NCI-H2107 treated with DMSO at 0.1 percent for 48 hours (cell line): ENCODE measurements around the gene ALK.
"Not testable (repeated sequence)": the region's sequence is repeated elsewhere in the genome, so short reads cannot be mapped to it uniquely, and the experiment has no call there.

ENCODE experiments used
- DNase-seq: peaks from one replicate; lab custom pipeline; 2025; ENCODE audit not compliant: unreplicated experiment; lab: John Stamatoyannopoulos, UW

Gene ALK

DNA sequence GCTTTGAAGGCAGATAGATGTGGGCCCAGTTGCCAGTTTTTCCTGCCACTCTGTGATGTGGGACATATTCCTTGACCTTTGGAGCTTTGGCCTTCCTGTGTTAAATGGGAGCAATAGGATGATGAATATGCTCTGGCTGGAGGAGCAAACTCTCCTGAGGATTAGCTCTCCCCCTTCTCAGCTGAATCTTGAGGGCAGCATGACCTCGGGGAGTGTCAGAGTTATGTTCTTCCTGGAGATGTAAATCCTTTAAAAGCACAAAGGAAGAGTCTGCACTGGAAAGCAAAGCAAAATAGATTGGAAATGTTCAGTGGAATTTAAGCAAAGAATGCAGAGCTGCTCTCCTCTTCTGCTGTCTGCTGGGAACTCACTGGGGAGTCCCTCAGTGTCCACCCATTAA, 160.1 kb downstream of the ALK start:
- no peak for DNase-seq

GRCh38 chr2:29760008-29760407, 161.4 kb downstream of the ALK start:
- no peak for DNase-seq

DNA sequence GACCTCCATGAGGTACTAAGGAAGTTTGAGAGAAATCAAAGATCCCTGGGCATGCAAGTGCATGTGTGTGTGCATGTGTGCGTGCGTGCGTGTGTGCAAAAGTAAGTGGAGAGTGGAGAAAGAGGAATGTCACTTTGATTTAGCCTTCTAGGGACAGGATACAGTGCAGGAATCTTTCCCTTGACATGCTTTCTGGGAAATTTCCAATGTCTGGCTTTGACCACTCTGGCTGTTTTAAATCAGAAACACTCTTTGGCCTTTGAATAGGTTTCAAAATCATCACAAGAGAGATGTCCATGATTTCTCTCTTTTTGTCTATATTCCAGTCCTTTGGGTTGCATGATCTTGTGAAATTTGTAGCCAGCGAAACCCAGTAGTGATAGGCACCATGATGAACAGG, 162.0 kb downstream of the ALK start:
- no peak for DNase-seq

DNA sequence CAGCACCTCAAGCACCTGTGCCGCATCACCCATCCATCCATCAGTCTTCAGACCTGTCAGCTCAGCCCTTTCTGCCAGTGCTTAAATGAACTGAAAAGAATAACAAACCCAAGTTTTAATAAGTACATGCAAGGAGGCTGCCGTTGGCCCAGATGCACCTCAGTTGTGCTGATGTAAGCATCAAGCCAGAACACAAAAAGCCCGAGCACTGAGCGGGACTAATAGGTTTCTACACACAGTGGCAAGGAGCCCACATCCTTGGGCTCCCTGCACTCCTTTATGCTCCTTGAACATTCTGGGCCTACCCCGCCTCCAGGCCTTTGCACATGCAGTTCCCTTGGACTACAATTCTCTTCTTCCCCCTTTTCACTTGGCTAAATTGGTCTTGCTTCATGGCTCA, 165.6 kb downstream of the ALK start:
- no peak for DNase-seq

GRCh38 chr2:29755233-29755632, 166.2 kb downstream of the ALK start:
- DNase-seq, result no peak

DNA sequence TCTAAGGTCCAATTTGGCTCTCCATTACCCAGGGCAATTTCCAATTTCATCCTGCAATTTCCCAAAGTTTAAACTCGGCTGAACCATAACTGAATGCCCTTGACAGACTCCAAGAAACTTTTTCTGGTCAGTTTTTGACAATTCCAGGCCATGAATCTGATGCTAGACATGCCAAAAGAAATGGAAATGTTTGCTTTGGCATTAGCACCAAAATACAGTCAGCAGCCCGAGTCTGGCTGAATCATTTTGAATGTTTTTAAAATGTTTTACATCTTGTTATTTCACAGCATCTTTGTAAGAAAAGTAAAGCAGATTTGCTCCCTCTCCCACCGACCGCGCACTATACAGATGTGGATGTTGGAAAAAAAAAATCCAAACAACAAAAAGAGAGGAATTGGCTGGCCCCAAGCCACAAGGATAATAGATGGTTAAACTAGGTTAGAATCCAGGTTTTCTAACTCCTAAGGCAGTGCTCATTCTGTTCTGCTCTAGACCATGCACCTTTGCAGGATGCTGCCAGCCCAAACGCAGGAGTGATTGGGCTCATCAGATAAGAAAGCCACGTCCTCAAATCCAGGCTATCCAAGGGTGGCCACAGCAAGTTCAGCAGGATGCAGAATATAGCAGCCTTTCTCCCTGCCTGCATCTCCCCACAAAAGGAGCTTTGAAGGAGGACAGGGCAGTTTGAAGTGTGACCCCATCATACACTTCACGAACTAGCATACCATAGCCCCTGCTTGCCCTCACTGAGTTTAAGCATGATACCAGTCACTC, 167.5 kb downstream of the ALK start:
- no peak for DNase-seq

- DNase-seq, result no peak
Measured at GRCh38 chr2:29751390-29751789, 170.0 kb downstream of the ALK start.

GRCh38 chr2:29750463-29750862, 170.9 kb downstream of the ALK start:
- not testable (repeated sequence) for DNase-seq

DNA sequence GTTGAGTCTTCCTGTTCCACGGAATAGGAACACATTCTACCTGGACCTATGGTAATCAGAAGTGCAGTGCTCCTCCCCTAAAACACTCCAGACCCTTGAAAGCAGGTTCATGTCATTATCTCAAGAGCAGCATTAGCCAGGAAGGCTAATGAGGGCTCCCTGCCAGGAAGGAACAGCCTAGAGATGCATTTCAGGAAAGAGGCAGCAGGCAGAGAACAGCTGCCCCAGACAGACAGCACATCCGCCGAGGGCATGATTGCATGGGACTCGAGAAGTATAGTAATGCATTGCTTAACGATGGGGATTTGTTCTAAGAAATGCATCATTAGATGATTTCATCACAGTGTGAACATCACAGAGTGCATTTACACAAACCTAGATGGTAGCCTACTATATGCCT, 171.5 kb downstream of the ALK start:
- no peak for DNase-seq

GRCh38 chr2:29749041-29749440, 172.3 kb downstream of the ALK start:
- DNase-seq, result no peak

- DNase-seq, result no peak
Measured at GRCh38 chr2:29747786-29748470, 173.5 kb downstream of the ALK start.

DNA sequence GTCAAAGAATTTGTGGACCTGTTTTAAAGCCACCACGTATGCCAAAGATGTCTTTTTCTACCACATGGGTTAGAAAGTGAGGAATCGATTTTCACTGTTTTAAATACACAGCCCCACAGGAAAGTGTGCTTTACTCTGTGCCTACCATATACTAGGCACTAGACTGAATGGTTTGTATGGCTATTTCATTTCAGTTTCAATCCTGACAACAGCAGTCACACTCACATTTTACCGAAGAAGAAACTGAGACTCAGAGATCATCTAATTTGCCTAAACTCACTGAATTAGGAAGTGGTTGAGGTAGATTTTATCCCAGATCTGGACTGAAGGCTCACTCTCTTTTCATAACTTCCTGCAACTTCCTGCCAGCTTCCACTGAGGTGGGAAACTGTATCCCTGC, 176.4 kb downstream of the ALK start:
- DNase-seq, result no peak

DNA sequence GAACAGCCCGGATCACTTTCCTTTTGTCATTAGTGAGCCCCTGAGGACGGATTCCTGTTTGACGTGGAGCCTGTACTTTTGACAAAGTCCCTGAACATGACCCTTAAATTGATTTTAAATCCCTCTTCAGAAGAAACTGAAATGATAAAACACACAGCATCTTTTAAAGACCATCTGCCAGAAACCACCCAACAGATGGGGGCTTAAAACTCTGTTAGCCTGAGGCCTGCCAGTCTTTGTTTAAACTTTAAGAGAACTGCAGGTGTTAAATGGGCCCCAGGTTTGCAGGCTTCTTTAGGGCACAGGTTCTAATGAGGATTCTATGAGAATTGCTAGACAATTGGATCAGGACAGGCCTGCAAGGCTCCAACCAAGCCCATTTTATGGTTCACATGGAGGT, 177.9 kb downstream of the ALK start:
- no peak for DNase-seq

DNA sequence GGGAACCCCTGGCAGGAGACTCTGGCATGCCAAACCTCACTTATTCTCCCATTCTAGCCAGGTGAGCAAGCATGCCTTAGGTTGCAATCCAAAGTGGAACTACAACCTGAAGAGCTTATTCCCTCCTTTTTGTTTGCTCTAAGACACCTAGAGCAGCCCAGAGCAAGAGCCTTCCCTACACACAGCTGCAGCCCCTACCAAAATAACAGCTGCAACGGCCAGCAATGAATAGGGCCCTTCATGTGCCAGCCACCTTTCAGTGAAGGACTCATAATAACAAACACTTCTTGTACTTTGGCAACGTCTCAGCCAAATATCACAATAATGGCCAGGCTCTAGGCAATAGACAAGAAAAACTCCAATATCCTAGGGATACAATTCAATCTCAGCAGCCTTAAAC, 178.7 kb downstream of the ALK start:
- DNase-seq, result no peak

DNA sequence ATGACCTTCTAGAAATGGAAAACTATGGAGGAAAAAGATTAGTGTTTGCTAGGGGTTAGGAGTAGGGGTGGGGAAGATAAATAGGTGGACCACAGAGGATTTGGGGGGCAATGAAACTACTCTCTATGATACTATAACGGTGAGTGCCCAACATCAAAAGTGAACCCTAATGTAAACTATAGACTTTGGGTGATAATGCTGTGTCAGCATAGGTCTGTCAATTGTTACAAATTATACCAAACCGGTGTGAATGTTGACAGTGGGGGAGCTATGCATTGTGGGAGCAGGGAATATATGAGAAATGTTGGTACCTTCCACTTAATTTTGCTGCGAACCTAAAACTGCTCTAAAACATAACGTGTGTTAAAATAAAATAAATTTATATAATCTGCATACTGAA, 180.3 kb downstream of the ALK start:
- DNase-seq, result no peak

DNA sequence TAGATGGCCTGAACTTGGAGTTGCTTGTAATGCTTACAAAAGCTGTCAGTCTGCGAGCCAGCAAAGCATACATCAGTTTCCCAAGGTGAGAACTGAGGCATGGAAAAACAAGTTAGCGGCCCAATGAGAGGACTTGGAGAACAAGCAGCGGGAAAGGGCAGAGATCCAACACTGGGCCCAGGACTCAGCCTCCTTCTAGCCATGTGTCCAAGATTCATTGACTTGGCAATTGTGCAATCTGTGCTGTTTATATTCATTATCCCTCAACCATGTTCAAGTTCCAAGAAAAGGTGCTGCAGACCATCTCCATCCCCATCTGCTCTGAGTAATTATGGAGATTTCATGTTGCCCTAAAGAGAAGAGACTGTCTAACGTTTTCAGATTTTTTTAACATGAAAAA, 187.4 kb downstream of the ALK start:
- DNase-seq, result no peak

GRCh38 chr2:29733213-29733612, 188.2 kb downstream of the ALK start:
- no peak for DNase-seq

DNA sequence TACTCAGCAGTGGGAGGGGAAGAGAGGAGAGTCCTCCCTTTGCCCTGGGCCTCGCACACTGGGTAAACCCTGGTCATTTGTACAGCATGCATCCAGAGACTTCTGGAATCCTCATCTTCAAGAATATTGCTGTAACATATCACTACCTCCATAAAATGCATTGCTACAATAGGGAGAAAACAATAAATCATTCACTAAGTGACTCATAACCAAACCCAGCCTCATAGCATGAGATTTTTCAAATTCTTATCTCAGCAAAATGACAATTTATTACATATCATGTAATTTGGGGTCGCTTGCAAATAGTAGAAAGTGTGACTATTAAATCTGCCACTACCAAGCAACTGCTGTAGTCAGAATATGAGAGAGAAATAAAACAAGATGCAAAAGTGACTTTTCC, 189.4 kb downstream of the ALK start:
- no peak for DNase-seq

DNA sequence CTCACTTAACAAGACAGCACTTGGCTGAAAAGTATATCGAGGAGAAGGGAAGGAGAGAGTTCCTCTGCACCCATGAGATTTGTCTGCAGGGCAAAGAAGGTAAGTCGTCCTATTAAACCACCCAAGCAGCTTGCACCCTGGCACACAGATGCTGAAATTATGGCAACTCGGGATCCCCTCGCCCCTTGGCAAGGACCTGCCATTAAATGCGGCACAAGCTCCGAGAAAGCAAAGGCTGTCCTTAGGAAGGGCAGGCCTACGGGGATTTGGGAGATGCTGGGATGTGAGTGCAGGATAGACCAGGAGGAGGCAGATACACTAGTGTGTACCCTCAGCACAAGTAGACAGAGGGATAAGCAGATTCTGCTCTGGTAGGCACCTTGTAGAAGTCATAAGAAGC, 191.5 kb downstream of the ALK start:
- no peak for DNase-seq

- DNase-seq, result no peak
Measured at GRCh38 chr2:29729401-29729800, 192.0 kb downstream of the ALK start.

DNA sequence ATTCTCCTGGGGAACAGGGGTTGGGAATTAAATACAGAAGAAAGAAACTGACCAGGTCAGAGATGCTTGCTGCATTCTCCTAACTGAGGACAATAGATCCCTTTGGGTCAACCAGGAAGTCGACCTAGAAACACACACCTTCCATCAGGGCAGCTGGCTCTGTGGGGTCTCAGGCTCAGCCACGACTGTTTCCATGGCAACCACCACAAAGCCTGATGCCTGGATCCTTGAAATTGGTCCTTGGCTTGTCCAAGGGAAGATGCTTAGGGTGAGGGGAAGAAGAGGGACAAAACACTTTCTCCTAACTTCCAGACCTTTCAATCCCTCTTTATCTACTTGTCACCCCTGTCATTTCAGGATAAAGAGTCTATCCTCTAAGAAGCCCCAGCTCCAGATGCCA, 194.4 kb downstream of the ALK start:
- no peak for DNase-seq

DNA sequence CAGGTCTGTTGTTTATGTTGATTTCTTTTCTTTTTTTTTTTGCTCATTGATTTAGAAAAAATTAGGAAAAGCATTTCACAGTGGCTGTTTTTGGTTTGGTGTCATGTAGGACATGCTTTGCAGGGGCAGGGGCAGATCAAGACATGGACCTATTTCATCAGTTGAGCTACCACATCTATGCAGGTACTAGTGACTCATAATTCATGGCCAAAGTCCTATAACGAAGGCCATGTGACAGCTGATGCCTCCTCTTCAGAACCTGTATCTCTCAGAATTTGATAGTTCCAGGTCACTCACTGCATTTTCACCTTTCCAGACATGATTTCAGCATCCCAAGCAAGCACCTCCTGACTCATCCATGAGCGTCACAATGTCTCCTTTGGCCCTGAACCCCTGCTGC, 195.8 kb downstream of the ALK start:
- DNase-seq, result no peak

- DNase-seq, result no peak
Measured at GRCh38 chr2:29724282-29724681, 197.1 kb downstream of the ALK start.
